SU-DHL-6 (cell line): ENCODE data around the gene RPL27A.

Source experiments
- H2AFZ ChIP-seq: fragments of 200-600 bp; sonication (generic); 2 replicates; pipeline ENCODE4 v1.6.1; 2014; ENCODE audit warnings: low read depth, mild to moderate bottlenecking, moderate library complexity, mixed read lengths, antibody characterized with exemption, low read length; ENCODE audit not compliant: severe bottlenecking
- H3F3A ChIP-seq: fragments of 200-600 bp; shearing (Covaris generic); 2 replicates; pipeline ENCODE4 v1.6.0; 2016; ENCODE audit warnings: antibody characterized with exemption, mild to moderate bottlenecking; ENCODE audit not compliant: insufficient read depth
- H3K27ac ChIP-seq: fragments of 200-600 bp; sonication (generic); 2 replicates; pipeline ENCODE4 v1.5.1; 2016; ENCODE audit warnings: low read depth, mild to moderate bottlenecking, low read length, moderate library complexity, mixed read lengths
- H3K27me3 ChIP-seq: fragments of 200-600 bp; sonication (generic), shearing (Covaris generic); 2 replicates; pipeline ENCODE4 v1.6.0; 2014; ENCODE audit warnings: mild to moderate bottlenecking, low read length
- H3K36me3 ChIP-seq: fragments of 200-600 bp; sonication (generic); 2 replicates; pipeline ENCODE4 v1.6.1; 2014; ENCODE audit warnings: mild to moderate bottlenecking, low read length, mixed read lengths
- H3K4me2 ChIP-seq: fragments of 300-600, 200-600 bp; shearing (Covaris generic), sonication (generic); 2 replicates; pipeline ENCODE4 v1.6.0; 2014; ENCODE audit warnings: low read length, low read depth, mild to moderate bottlenecking; ENCODE audit not compliant: poor library complexity, severe bottlenecking
- H3K4me3 ChIP-seq: fragments of 200-600 bp; sonication (generic); 2 replicates; pipeline ENCODE4 v1.5.1; 2014; ENCODE audit warnings: antibody characterized with exemption, low read length, mild to moderate bottlenecking, mixed read lengths; ENCODE audit not compliant: insufficient read depth, poor library complexity, severe bottlenecking
- H3K79me2 ChIP-seq: fragments of 200-600 bp; sonication (generic); 2 replicates; pipeline ENCODE4 v1.6.1; 2014; ENCODE audit warnings: mild to moderate bottlenecking, low read length, moderate library complexity; ENCODE audit not compliant: insufficient read depth
- H3K9ac ChIP-seq: fragments of 200-600 bp; sonication (generic); 2 replicates; pipeline ENCODE4 v1.7.0; 2014; ENCODE audit warnings: mild to moderate bottlenecking, low read length
- H3K9me2 ChIP-seq: fragments of 200-600 bp; sonication (generic); replicated peaks from 2 replicates; pipeline ENCODE4 v1.6.1; 2014; ENCODE audit warnings: low read length; ENCODE audit not compliant: insufficient read depth
- H3K9me3 ChIP-seq: fragments of 200-600 bp; sonication (generic); 2 replicates; pipeline ENCODE4 v1.6.1; 2014; ENCODE audit warnings: low read length, mixed read lengths; ENCODE audit not compliant: insufficient read depth
- H4K20me1 ChIP-seq: fragments of 200-600 bp; sonication (generic); 2 replicates; pipeline ENCODE4 v1.6.1; 2014; ENCODE audit warnings: low read depth, mild to moderate bottlenecking, antibody characterized with exemption, low read length, moderate library complexity, mixed read lengths
- CTCF ChIP-seq: fragments of 200-600 bp; sonication (generic); IDR thresholded peaks from one replicate; pipeline ENCODE4 v1.5.1; 2017; ENCODE audit warnings: antibody characterized with exemption, mild to moderate bottlenecking, low read length, moderate library complexity; ENCODE audit not compliant: insufficient read depth, poor library complexity, severe bottlenecking
- EZH2phosphoT487 ChIP-seq: fragments of 200-600 bp; sonication (generic), shearing (Covaris generic); conservative IDR thresholded peaks from 2 replicates; pipeline ENCODE4 v1.6.1; 2018; ENCODE audit warnings: mild to moderate bottlenecking, antibody characterized with exemption, low read length, moderate library complexity, mixed read lengths

RPL27A gene

GRCh38 chr11:8714622-8715225 is 32.1 kb downstream of the RPL27A start:
- no peak overlapping the region for H3K4me3 ChIP-seq
- no peaks in the 10 kb centered on the region for H3K27me3 ChIP-seq
- no peaks in the 10 kb centered on the region for H3K36me3 ChIP-seq
- H4K20me1 ChIP-seq, result no peaks in the 10 kb centered on the region
- H3K4me2 ChIP-seq, result no peak overlapping the region
- no peaks in the 10 kb centered on the region for H3F3A ChIP-seq
- H3K27ac ChIP-seq, result no peak overlapping the region
- no peak overlapping the region for H2AFZ ChIP-seq
- no peak overlapping the region for H3K9ac ChIP-seq
- no peaks in the 10 kb centered on the region for H3K9me3 ChIP-seq
- TF ChIP-seq EZH2phosphoT487 (no peak), CTCF (no peak)
- H3K9me2 ChIP-seq, result no peaks in the 10 kb centered on the region
- H3K79me2 ChIP-seq, result no peaks in the 10 kb centered on the region

GRCh38 chr11:8715501-8715900 is 32.9 kb downstream of the RPL27A start:
- no peaks in the 10 kb centered on the region for H4K20me1 ChIP-seq
- H3K27ac ChIP-seq, result no peak overlapping the region
- TF ChIP-seq CTCF (no peak), EZH2phosphoT487 (no peak)
- H2AFZ ChIP-seq, result no peak overlapping the region
- H3K36me3 ChIP-seq, result no peaks in the 10 kb centered on the region
- no peak overlapping the region for H3K9ac ChIP-seq
- no peaks in the 10 kb centered on the region for H3K9me3 ChIP-seq
- no peak overlapping the region for H3K4me2 ChIP-seq
- H3F3A ChIP-seq, result no peaks in the 10 kb centered on the region
- H3K4me3 ChIP-seq, result no peak overlapping the region
- H3K27me3 ChIP-seq, result no peaks in the 10 kb centered on the region
- no peaks in the 10 kb centered on the region for H3K79me2 ChIP-seq
- H3K9me2 ChIP-seq, result no peaks in the 10 kb centered on the region

DNA sequence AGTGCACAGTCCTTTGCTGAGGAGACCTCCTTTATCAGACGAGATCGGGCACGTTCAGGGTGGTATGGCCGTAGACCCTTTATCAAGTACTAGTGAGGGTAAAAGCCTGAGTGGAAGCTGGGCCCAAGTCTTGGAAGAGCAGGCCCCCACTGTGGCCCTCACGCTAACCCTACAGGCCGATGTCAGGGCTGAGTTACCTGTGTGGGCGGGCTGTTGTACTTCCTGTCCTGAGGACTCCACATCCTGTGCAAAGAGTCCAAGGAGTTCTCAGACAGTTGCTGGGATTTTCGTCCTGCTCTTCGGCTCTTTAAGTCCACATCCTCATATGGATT is 34.9 kb downstream of the RPL27A start:
- Histone ChIP-seq H3K9ac (no peak overlapping the region), H3K27me3 (no peaks in the 10 kb centered on the region), H3K9me2 (no peaks in the 10 kb centered on the region), H3K9me3 (no peaks in the 10 kb centered on the region), H3K4me2 (no peak overlapping the region), H3K36me3 (no peaks in the 10 kb centered on the region), H4K20me1 (no peaks in the 10 kb centered on the region), H2AFZ (peak overlapping the region; percentile 23), H3F3A (no peaks in the 10 kb centered on the region), H3K27ac (no peak overlapping the region), H3K4me3 (no peak overlapping the region), H3K79me2 (no peaks in the 10 kb centered on the region)
- TF ChIP-seq EZH2phosphoT487, result no peak
- no peak for TF ChIP-seq CTCF
